ENCODE results near the gene MIF4GD.

The MIF4GD gene, protein sequence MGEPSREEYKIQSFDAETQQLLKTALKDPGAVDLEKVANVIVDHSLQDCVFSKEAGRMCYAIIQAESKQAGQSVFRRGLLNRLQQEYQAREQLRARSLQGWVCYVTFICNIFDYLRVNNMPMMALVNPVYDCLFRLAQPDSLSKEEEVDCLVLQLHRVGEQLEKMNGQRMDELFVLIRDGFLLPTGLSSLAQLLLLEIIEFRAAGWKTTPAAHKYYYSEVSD

DNA sequence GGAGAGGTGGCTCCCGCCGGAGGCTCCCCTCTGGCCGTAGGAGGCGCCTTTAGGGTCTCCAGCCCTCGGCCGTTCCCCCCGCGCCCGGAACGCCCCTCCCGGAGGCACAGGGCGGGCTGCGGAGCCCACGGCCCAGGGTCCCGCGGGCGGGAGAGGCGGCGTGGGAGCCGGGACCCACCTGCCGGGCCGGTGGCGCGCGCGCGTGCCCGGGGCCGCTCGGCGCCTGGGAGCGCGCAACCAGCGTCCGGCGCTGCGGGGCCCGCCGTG is at the start of gene MIF4GD:
Gene MIF4GD (minus strand): TSS at position 266 of the 267 bp plus-strand sequence. CDS start 1,036 bp downstream, outside the sequence.
- ATAC-seq (replicated peaks; ENCODE audit: extremely low read depth, poor library complexity, severe bottlenecking) (no peak), DNase-seq (ENCODE audit: low spot score in 2 of 2) (no peak)
- Mint-ChIP-seq H3K27me3 (no peaks in the 10 kb centered on the region), H3K9me3 (no peaks in the 10 kb centered on the region), H3K4me3 (peak within 1 kb of the TSS; percentile 85), H3K27ac (ENCODE audit: low read depth) (peak within 1 kb of the TSS; percentile 35), H3K36me3 (ENCODE audit: insufficient read depth) (peaks cover 1% of the 10 kb centered on the region), H3K4me1 (peaks cover 22% of the 10 kb centered on the region)

DNA sequence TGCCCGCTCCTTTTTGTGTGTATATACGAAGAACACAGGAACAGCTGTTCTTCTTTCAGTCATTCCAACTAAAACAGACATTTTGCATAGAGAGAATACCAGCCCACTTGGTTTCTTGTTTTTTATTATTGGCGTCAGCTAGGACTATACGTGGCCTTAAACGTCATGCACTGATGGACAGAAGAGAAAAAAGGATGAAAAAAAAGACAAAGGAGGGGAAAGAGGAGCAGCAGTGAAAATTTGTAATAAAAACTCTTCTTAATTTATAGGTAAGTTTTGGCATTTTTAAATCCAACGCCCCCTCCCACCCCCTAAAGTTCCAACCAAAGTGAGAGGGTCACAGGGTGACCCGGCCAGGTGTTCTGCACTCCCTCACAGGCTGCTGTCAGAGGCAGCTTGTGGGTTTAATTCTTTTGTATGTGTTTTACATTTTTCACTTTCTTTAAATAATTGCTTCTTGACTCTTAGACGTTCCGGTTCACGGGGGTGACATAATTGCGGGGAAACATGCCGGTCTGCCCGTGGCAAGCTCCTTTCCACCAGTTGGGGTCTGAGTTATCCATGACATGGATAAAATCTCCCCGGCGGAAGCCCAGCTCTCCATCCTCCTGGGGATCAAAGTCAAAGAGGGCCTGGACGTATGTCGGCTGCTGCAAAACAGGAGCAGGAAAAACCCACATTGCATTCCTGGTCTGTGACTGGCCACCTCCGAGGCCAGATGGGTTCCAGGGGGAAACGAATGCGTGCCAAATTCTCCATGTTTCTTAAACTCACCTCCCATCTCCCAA is 49.1 kb upstream of the MIF4GD start:
- peaks cover 51% of the 10 kb centered on the region for H3K36me3 Mint-ChIP-seq (ENCODE audit: insufficient read depth)
- no peaks in the 10 kb centered on the region for H3K27me3 Mint-ChIP-seq
- peaks cover 5% of the 10 kb centered on the region for H3K4me1 Mint-ChIP-seq
- no peak overlapping the region for H3K4me3 Mint-ChIP-seq
- no peaks in the 10 kb centered on the region for H3K9me3 Mint-ChIP-seq
- DNase-seq (ENCODE audit: low spot score in 2 of 2) (no peak), ATAC-seq (replicated peaks; ENCODE audit: extremely low read depth, poor library complexity, severe bottlenecking) (no peak)
- H3K27ac Mint-ChIP-seq (ENCODE audit: low read depth) = no peak overlapping the region

DNA sequence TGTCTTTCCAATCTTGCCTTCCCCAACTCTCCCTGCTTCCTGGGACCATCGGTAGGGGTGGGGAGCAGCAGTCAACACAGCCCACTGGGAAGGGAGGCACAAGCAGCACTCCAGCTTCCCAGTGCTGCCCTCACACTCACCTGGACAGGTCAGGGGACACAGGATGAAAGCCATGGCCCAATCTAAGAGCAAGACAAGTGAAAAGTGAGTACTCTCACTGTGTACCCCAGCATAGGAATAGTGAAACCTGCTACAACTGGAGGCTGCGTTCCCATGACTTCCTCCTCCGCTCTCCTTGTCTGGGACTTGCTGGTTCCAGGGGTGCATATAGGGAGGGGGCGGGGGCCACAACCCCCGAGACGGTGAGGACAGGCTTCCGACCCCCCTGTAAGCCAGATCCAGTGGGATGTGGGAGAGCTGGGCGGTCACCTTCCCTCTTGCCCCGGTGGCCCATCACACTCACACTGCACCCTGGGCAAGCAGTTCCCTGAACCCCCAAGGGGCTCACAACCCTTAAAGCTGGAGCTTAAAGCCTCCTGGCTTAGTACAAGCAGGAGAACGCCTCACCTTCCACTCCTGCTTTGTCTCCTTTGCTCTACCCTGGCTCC is 47.7 kb upstream of the MIF4GD start:
- no peak for DNase-seq (ENCODE audit: low spot score in 2 of 2)
- ATAC-seq (replicated peaks; ENCODE audit: extremely low read depth, poor library complexity, severe bottlenecking) = no peak
- Mint-ChIP-seq H3K27me3 (no peaks in the 10 kb centered on the region), H3K4me1 (peaks cover 9% of the 10 kb centered on the region), H3K4me3 (no peak overlapping the region), H3K27ac (ENCODE audit: low read depth) (peak overlapping the region; percentile 19), H3K9me3 (no peaks in the 10 kb centered on the region), H3K36me3 (ENCODE audit: insufficient read depth) (peaks cover 43% of the 10 kb centered on the region)

DNA sequence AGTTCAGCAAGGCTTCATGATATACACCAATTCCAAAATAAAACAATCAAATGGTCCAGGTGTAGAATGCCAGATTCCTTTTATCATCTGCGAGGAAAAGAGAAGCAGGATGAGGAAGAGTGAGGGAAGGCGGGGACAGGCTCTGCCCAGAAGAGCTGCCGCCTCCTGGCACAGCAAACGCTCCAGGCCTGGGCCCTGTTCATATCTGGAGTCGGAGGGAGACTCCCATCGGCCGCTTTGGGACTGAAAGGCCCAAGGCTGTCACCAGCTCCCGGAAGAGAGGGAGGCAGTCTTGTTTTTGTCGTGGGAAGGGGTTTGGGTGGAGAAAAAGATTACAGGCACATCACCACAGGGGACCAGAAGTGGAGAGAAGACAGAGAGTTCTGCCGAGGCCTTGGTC is 47.2 kb upstream of the MIF4GD start:
- Mint-ChIP-seq H3K4me1 (peaks cover 9% of the 10 kb centered on the region), H3K36me3 (ENCODE audit: insufficient read depth) (peaks cover 40% of the 10 kb centered on the region), H3K27ac (ENCODE audit: low read depth) (peak overlapping the region; percentile 19), H3K9me3 (no peaks in the 10 kb centered on the region), H3K27me3 (no peaks in the 10 kb centered on the region), H3K4me3 (no peak overlapping the region)
- ATAC-seq (replicated peaks; ENCODE audit: extremely low read depth, poor library complexity, severe bottlenecking) = no peak
- DNase-seq (ENCODE audit: low spot score in 2 of 2) = no peak

DNA sequence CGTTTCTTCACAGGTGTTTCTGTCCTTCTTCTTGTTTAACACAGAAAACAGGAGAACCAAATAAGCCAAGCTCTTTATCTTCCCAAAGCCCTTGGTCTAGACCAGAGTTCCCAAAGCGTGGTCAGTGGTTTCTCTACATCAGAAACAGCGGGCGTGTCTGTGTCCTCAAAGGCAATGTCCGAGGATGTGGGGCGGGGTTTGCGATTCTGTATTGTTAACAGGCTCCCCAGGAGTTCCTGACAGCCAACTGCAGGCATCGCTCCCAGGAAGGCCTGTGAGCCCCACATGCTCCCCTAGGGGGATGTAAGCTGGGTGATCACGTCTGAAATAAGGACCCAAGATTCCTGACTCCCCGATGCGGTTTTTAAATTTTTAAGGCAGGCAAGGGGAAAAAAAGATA is 46.6 kb upstream of the MIF4GD start:
- ATAC-seq (replicated peaks; ENCODE audit: extremely low read depth, poor library complexity, severe bottlenecking) = no peak
- H3K9me3 Mint-ChIP-seq = no peaks in the 10 kb centered on the region
- H3K4me1 Mint-ChIP-seq = peaks cover 6% of the 10 kb centered on the region
- no peaks in the 10 kb centered on the region for H3K27me3 Mint-ChIP-seq
- H3K27ac Mint-ChIP-seq (ENCODE audit: low read depth) = peak overlapping the region; percentile 32
- H3K4me3 Mint-ChIP-seq = no peak overlapping the region
- DNase-seq (ENCODE audit: low spot score in 2 of 2) = no peak
- peaks cover 35% of the 10 kb centered on the region for H3K36me3 Mint-ChIP-seq (ENCODE audit: insufficient read depth)

DNA sequence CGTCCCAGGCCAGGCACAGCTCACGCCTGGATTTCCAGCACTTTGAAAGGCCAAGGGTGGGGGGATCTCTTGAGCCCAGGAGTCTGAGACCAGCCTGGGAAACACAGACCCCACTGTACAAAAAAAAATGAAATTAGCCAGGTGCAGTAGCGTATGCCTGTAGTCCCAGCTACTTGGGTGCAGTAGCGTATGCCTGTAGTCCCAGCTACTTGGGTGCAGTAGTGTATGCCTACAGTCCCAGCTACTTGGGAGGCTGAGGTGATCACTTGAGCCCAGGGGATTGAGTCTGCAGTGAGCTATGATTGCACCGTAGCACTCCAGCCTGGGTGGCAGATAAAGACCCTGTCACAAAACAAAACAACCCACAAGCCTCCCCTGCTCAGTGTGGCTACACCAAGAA is 45.2 kb upstream of the MIF4GD start:
- Mint-ChIP-seq H3K4me3 (no peak overlapping the region), H3K27me3 (no peaks in the 10 kb centered on the region), H3K9me3 (no peaks in the 10 kb centered on the region), H3K4me1 (peaks cover 6% of the 10 kb centered on the region), H3K27ac (ENCODE audit: low read depth) (no peak overlapping the region), H3K36me3 (ENCODE audit: insufficient read depth) (peaks cover 30% of the 10 kb centered on the region)
- no peak for DNase-seq (ENCODE audit: low spot score in 2 of 2)
- ATAC-seq (replicated peaks; ENCODE audit: extremely low read depth, poor library complexity, severe bottlenecking) = no peak

DNA sequence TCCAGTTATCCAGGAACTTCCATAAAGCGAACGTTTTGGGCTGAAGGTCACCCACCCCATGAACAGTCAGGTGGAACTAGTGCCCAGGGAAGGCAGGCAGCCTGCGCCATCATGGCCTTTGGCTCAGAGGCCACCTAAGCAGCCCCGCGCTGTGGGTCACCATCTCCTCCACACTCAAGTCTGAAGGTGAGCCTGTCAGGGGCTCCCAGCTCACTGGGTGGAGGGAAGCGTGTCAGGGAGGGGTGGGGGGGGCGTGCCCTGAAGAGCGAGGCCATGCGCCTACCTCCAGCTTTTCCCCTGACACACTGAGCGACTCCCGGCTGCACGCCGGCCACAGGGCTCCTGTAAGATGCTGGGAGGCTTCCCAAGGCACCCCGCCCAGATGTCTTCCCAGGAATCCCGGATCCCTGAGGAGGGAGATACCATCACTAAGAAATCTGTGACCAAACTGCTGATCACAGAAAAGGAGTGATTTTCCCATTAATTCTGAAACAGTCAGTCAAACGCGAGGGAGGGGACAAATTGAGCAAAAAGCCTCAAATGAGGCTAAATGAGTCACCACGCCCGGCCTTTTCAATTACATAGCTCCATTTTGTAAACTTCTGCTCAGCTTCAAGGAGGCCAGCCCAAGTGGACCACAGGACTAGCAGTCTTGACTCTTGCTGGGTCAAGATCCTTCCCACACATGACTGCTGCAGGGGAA is 44.7 kb upstream of the MIF4GD start:
- Mint-ChIP-seq H3K4me1 (peaks cover 6% of the 10 kb centered on the region), H3K36me3 (ENCODE audit: insufficient read depth) (peaks cover 27% of the 10 kb centered on the region), H3K4me3 (no peak overlapping the region), H3K27me3 (no peaks in the 10 kb centered on the region), H3K9me3 (no peaks in the 10 kb centered on the region), H3K27ac (ENCODE audit: low read depth) (no peak overlapping the region)
- no peak for ATAC-seq (replicated peaks; ENCODE audit: extremely low read depth, poor library complexity, severe bottlenecking)
- DNase-seq (ENCODE audit: low spot score in 2 of 2) = no peak

DNA sequence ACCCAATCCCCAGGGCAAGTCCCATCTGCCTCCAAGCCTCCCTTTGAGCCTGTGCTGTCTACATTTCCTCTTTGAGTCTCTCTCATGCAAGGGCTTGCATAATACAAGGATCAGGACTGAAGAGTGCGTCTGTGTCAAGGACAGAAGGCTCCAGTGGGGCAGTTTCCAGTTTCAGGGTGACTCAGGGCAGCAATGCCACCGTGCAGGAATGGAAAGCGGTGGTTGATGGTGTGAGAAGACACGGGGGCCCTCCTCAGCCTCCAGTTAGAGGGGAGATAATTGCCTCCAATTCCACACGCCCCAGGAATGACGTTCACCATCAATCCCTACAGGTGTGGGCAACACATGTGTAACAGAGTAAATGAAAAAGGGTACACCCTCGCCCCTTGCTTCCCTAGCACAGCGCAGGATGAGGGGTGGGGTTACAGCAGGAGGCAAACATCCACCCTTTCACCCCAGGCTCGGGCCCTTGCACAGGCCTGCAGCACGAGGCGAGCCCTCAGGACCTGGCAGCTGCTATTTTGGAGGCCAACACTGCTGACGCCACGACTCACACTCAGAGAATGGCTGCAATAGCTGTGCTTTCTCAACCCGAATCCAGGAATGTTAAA is 43.0 kb upstream of the MIF4GD start:
- Mint-ChIP-seq H3K36me3 (ENCODE audit: insufficient read depth) (peaks cover 12% of the 10 kb centered on the region), H3K9me3 (no peaks in the 10 kb centered on the region), H3K4me1 (peaks cover 6% of the 10 kb centered on the region), H3K27ac (ENCODE audit: low read depth) (peak overlapping the region; percentile 79), H3K27me3 (no peaks in the 10 kb centered on the region), H3K4me3 (no peak overlapping the region)
- no peak for ATAC-seq (replicated peaks; ENCODE audit: extremely low read depth, poor library complexity, severe bottlenecking)
- DNase-seq (ENCODE audit: low spot score in 2 of 2) = no peak

DNA sequence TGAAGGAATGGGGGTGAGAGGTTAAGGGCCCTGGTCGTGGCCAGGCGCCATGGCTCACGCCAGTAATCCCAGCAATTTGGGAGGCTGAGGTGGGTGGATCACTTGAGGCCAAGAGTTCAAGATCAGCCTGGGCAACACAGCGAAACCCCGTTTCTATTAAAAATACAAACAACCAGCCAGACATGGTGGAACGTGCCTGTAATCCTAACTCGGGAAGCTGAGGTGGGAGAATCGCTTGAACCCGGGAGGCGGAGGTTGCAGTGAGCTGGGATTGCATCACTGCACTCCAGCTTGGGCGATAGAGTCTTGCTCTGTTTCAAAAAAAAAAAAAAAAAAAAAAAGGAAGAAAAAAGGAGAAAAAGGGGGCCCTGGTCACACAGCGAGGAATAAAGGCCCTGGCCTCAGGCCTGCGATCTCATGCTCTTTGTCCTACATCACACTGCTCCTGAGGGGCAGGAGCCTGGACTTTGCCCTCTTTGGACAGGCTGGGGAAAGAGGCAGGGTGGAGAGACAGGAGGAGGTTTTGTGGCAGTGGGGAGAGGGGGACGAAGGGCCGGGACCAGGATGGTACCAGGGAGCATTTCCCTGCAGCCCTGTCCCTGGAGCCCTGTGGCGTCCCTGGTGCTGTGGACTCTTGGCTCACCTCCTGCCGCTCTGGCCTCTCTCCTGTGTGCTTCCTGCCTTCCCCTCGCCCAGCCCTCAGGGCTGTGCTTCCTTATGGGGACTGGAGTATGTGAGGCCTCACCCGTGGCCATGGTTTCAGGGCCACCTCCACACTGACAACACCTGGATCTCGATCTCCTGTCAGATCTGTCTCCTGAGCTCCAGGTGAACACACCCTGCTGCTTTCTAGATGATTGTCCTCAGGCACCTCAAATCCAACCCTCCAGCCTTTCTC is 38.0 kb upstream of the MIF4GD start:
- Mint-ChIP-seq H3K27ac (ENCODE audit: low read depth) (no peak overlapping the region), H3K27me3 (no peaks in the 10 kb centered on the region), H3K4me3 (no peak overlapping the region), H3K9me3 (no peaks in the 10 kb centered on the region), H3K4me1 (peaks cover 6% of the 10 kb centered on the region), H3K36me3 (ENCODE audit: insufficient read depth) (peaks cover 1% of the 10 kb centered on the region)
- ATAC-seq (replicated peaks; ENCODE audit: extremely low read depth, poor library complexity, severe bottlenecking) = no peak
- DNase-seq (ENCODE audit: low spot score in 2 of 2) = no peak

DNA sequence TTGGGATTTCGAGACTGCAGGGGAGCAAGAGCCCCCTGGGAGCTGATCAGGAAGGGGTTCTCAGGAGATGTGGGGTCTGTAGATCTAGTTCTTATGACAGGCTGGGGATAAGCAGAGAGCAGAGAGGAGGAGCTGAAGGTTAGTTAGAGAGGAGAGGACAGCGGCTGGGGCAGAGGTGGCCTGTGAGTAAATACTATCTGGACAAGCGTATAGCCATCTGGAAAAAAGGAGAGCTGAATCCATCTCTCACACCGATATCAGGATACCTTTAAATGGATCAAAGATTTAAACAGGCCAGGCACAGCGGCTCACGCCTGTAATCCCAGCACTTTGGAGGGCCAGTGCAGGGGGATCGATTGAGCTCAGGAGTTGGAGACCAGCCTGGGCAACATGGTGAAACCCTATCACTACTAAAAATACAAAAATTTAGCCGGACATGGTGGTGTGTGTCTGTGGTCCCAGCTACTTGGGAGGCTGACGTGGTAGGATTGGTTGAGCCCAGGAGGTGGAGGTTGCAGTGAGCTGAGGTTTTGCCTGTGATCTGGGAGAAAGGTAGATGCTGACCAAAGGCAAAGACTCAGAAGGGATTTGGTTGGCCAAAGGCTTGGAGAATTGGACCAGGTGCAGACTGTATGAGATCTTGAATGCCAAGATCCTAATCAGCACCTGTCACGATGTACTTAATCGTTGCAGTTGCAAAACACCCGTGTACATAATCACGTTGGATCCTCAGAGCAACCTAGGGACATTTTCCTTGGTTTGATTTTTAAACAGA is 37.1 kb upstream of the MIF4GD start:
- DNase-seq (ENCODE audit: low spot score in 2 of 2) = no peak
- H3K4me3 Mint-ChIP-seq = no peak overlapping the region

DNA sequence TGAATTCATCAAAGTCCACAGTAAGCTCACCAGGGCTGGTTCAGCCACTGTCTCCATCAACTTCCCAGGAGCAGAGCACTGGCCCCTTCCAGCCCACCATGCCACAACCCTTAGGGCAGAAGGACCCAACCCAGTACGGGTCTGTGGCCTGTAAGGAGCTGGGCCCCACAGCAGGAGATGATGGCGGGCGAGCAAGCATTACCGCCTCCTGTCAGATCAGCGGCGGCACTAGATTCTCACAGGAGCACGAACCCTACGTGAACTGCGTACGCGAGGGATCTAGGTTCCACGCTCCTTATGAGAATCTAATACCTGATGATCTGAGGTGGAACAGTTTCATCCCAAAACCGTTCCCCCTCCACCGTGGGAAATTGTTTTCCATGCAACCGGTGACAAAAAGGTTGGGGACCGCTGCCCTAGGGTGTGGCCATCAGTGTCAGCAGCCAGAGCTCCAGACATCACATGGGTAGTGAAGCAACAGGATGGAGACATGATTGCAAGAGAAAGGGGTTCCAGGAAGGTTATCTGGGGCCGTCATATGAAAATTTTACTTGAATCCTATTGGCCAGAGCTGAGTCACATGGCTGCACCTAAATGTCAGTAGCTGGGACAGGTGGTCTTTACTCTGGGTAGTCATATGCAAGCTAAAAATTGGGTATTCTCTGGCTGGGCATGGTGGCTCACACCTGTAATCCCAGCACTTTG is 30.6 kb upstream of the MIF4GD start:
- ATAC-seq (replicated peaks; ENCODE audit: extremely low read depth, poor library complexity, severe bottlenecking) = no peak
- H3K9me3 Mint-ChIP-seq = no peaks in the 10 kb centered on the region
- H3K36me3 Mint-ChIP-seq (ENCODE audit: insufficient read depth) = no peaks in the 10 kb centered on the region

More for the DNA sequence above, 37.1 kb upstream of the MIF4GD start:
- Mint-ChIP-seq H3K9me3 (no peaks in the 10 kb centered on the region), H3K27ac (ENCODE audit: low read depth) (peak overlapping the region; percentile 39), H3K4me1 (no peaks in the 10 kb centered on the region), H3K27me3 (no peaks in the 10 kb centered on the region), H3K36me3 (ENCODE audit: insufficient read depth) (no peaks in the 10 kb centered on the region)
- no peak for ATAC-seq (replicated peaks; ENCODE audit: extremely low read depth, poor library complexity, severe bottlenecking)

More for the DNA sequence above, 30.6 kb upstream of the MIF4GD start:
- no peak for DNase-seq (ENCODE audit: low spot score in 2 of 2)
- Mint-ChIP-seq H3K27me3 (no peaks in the 10 kb centered on the region), H3K4me3 (no peak overlapping the region), H3K4me1 (peaks cover 4% of the 10 kb centered on the region), H3K27ac (ENCODE audit: low read depth) (no peak overlapping the region)
